ENCODE data around the gene PIPOX. TPM values are rescaled to one million over a fixed set of nuclear protein-coding genes. Genes with fewer than 3 reads are reported as not detected.

The PIPOX gene
- total and polyA plus RNA-seq, 2 of the 8 experiments (the other 6 are each of a cell fraction or from before 2014, with no cell fraction given): 57.2 to 99.6 TPM

DNA sequence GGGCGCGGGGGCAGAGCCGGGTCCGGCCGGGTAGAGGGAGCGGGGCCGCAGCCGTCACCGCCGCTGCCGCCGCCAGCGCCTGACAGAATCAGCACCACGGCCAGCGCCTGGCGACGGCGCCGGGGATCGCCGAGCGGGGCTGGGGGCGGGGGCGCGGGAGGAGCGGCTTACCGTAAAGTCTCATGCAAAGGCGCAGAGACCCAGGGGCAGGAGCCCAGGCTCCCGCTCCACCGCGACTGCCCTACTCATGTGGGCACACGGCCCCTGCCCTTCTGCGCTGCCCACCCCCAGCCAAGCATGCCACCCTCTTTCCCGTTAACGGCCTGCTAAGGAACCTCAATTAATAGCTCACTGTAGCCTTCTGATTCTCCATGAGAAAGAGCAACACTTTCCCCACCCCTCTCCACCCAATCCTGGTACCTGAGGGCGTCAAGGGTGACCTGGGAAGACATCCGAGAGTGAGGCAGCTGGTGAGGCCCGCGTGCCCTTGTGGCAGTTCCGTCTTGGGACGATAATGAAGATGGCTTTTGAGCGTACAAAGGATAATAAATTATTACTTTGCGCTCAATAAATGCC lies 36.9 kb upstream of the PIPOX start, which contains the start of gene SEZ6 (continued):
- TF ChIP-seq, protein P1, sequence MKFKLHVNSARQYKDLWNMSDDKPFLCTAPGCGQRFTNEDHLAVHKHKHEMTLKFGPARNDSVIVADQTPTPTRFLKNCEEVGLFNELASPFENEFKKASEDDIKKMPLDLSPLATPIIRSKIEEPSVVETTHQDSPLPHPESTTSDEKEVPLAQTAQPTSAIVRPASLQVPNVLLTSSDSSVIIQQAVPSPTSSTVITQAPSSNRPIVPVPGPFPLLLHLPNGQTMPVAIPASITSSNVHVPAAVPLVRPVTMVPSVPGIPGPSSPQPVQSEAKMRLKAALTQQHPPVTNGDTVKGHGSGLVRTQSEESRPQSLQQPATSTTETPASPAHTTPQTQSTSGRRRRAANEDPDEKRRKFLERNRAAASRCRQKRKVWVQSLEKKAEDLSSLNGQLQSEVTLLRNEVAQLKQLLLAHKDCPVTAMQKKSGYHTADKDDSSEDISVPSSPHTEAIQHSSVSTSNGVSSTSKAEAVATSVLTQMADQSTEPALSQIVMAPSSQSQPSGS (IDR thresholded peaks at IDR 0.05; ENCODE audit: low read length): no peak
- peak; percentile 41 for TF ChIP-seq ASH2L (IDR thresholded peaks at IDR 0.05; ENCODE audit: low read length)
- TF ChIP-seq, protein P2, sequence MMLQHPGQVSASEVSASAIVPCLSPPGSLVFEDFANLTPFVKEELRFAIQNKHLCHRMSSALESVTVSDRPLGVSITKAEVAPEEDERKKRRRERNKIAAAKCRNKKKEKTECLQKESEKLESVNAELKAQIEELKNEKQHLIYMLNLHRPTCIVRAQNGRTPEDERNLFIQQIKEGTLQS (IDR thresholded peaks at IDR 0.05; ENCODE audit: insufficient read depth, low read depth, low read length): no peak
- peak; percentile 63; the same call in 1 of the 2 replicates for TF ChIP-seq CREB1 (IDR thresholded peaks at IDR 0.05)
- TF ChIP-seq GTF2F1 (IDR thresholded peaks at IDR 0.05; ENCODE audit: borderline replicate concordance, low read depth, low read length): no peak
- TF ChIP-seq EGR1 (IDR thresholded peaks at IDR 0.05; ENCODE audit: borderline replicate concordance, low read depth, low read length): peak; percentile 63; the same call in 1 of the 2 replicates
- peak; percentile 42 for TF ChIP-seq CTBP2 (IDR thresholded peaks at IDR 0.05; ENCODE audit: borderline replicate concordance, insufficient read depth, insufficient read length, low read length)
- no peak for TF ChIP-seq JUN (IDR thresholded peaks at IDR 0.05; ENCODE audit: low read depth, low read length)
- TF ChIP-seq GABPA (IDR thresholded peaks at IDR 0.05; ENCODE audit: borderline replicate concordance, insufficient read depth, low read length): peak; percentile 66; the same call in 1 of the 2 replicates
- TF ChIP-seq TAF7 (optimal IDR thresholded peaks at IDR 0.05; ENCODE audit: borderline replicate concordance, low read depth, low read length): peak; percentile 68
- no peak for TF ChIP-seq CHD2 (IDR thresholded peaks at IDR 0.05; ENCODE audit: low read length)
- TF ChIP-seq BACH1 (IDR thresholded peaks at IDR 0.05; ENCODE audit: low read length): no peak
- TF ChIP-seq ZNF274 (IDR thresholded peaks at IDR 0.05; ENCODE audit: borderline replicate concordance, extremely low read depth, low read length): no peak
